ENCODE results near the gene DNAJC18.
"Not testable (repeated sequence)": the region's sequence is repeated elsewhere in the genome, so short reads cannot be mapped to it uniquely, and the experiment has no call there.

The DNAJC18 gene

GRCh38 chr5:139426203-139426885, 13.0 kb downstream of the DNAJC18 start:
- no peak for DNase-seq (ENCODE audit: low spot score)

- no peak for DNase-seq (ENCODE audit: low spot score)
Measured at GRCh38 chr5:139425497-139425896, 13.8 kb downstream of the DNAJC18 start.

GRCh38 chr5:139422307-139422893, 16.9 kb downstream of the DNAJC18 start:
- peak; percentile 78 for DNase-seq (ENCODE audit: low spot score)

- no peak for DNase-seq (ENCODE audit: low spot score)
Measured at GRCh38 chr5:139419226-139420192, 19.8 kb downstream of the DNAJC18 start.

GRCh38 chr5:139418793-139419192, 20.5 kb downstream of the DNAJC18 start:
- no peak for DNase-seq (ENCODE audit: low spot score)

- DNase-seq (ENCODE audit: low spot score): no peak
Measured at GRCh38 chr5:139417214-139417613, 22.1 kb downstream of the DNAJC18 start.

GRCh38 chr5:139416651-139417050, 22.7 kb downstream of the DNAJC18 start:
- no peak for DNase-seq (ENCODE audit: low spot score)

- DNase-seq (ENCODE audit: low spot score): no peak
Measured at GRCh38 chr5:139415869-139416268, 23.5 kb downstream of the DNAJC18 start.

GRCh38 chr5:139415221-139415861, 24.0 kb downstream of the DNAJC18 start:
- no peak for DNase-seq (ENCODE audit: low spot score)

GRCh38 chr5:139414581-139415130, 24.7 kb downstream of the DNAJC18 start:
- no peak for DNase-seq (ENCODE audit: low spot score)

- no peak for DNase-seq (ENCODE audit: low spot score)
Measured at GRCh38 chr5:139413963-139414362, 25.4 kb downstream of the DNAJC18 start.

GRCh38 chr5:139413153-139413552, 26.2 kb downstream of the DNAJC18 start:
- DNase-seq (ENCODE audit: low spot score): no peak

- no peak for DNase-seq (ENCODE audit: low spot score)
Measured at GRCh38 chr5:139410993-139411828, 28.1 kb downstream of the DNAJC18 start.

GRCh38 chr5:139410121-139410992, 29.0 kb downstream of the DNAJC18 start:
- DNase-seq (ENCODE audit: low spot score): no peak

- not testable (repeated sequence) for DNase-seq (ENCODE audit: low spot score)
Measured at GRCh38 chr5:139409116-139409515, 30.2 kb downstream of the DNAJC18 start.

GRCh38 chr5:139408191-139408590, 31.1 kb downstream of the DNAJC18 start:
- DNase-seq (ENCODE audit: low spot score): no peak

- DNase-seq (ENCODE audit: low spot score): no peak
Measured at GRCh38 chr5:139407517-139407916, 31.8 kb downstream of the DNAJC18 start.

GRCh38 chr5:139406963-139407362, 32.4 kb downstream of the DNAJC18 start:
- DNase-seq (ENCODE audit: low spot score): no peak

- no peak for DNase-seq (ENCODE audit: low spot score)
Measured at GRCh38 chr5:139404484-139404840, 34.9 kb downstream of the DNAJC18 start.

Data from CD4-positive, alpha-beta T cell treated with Interleukin-6 at 100 ng/mL for 8 hours (primary cell).